Lung (tissue), 12 donors: ENCODE data around the gene BTNL2. TPM values are rescaled to one million over a fixed set of nuclear protein-coding genes. Genes with fewer than 3 reads are reported as not detected.
"Not testable (repeated sequence)": the region's sequence is repeated elsewhere in the genome, so short reads cannot be mapped to it uniquely, and the experiment has no call there.

Source experiments
- ATAC-seq: fragments of 200-7000 bp; cut with Tn5 transposase; one replicate; pipeline ENCODE4 v1.9.1; 2020; ENCODE audit warnings: moderate number of reproducible peaks; ENCODE audit not compliant: insufficient read depth, low FRiP score
- DNase-seq, 3 donors: peaks; one replicate each; pipeline ENCODE4 v3.0.0-alpha.2; 2013 to 2017
- H3K27ac ChIP-seq, 2 donors: one replicate each; pipeline ENCODE4 v1.5.1; 2013; ENCODE audit warnings: mild to moderate bottlenecking in 2 of 2, moderate library complexity in 2 of 2, control low read depth in 1 of 2, inconsistent platforms in 1 of 2, low read depth in 1 of 2, low read length in 1 of 2
- H3K27me3 ChIP-seq, 3 donors: one replicate each; pipeline ENCODE4 v1.5.1; 2013; ENCODE audit warnings: low read length in 2 of 3; ENCODE audit not compliant: control insufficient read depth in 3 of 3, insufficient read depth in 3 of 3
- H3K36me3 ChIP-seq, 4 donors: one replicate each; pipeline ENCODE4 v1.5.1; 2013; ENCODE audit warnings: low read length in 4 of 4, mild to moderate bottlenecking in 1 of 4, moderate library complexity in 1 of 4; ENCODE audit not compliant: control insufficient read depth in 4 of 4, insufficient read depth in 4 of 4
- H3K4me1 ChIP-seq, 5 donors: one replicate each; pipeline ENCODE4 v1.5.1; 2013; ENCODE audit warnings: low read length in 5 of 5, mild to moderate bottlenecking in 2 of 5, moderate library complexity in 1 of 5; ENCODE audit not compliant: control insufficient read depth in 5 of 5, insufficient read depth in 5 of 5
- H3K4me3 ChIP-seq: one replicate; pipeline ENCODE4 v1.5.1; 2013; ENCODE audit warnings: mild to moderate bottlenecking, control low read depth, moderate library complexity
- H3K9ac ChIP-seq, 2 donors: one replicate each; pipeline ENCODE4 v1.5.1; 2013; ENCODE audit warnings: low read length in 2 of 2, control low read depth in 1 of 2; ENCODE audit not compliant: insufficient read depth in 1 of 2
- H3K9me3 ChIP-seq, 4 donors: one replicate each; pipeline ENCODE4 v1.5.1; 2013; ENCODE audit warnings: low read length in 3 of 4, mild to moderate bottlenecking in 1 of 4, moderate library complexity in 1 of 4; ENCODE audit not compliant: control insufficient read depth in 4 of 4, insufficient read depth in 3 of 4
- WGBS, 2 donors: extraction: QIAGEN DNeasy Blood & Tissue Kit; methylation state at CpG; one replicate each; pipeline ENCODE4 v1.1.7; 2013; 5-methylcytosine and 5-hydroxymethylcytosine counted together
- polyA plus RNA-seq, 2 donors: library from polyadenylated mRNA; stranded (reverse); fragments of 200-250 nt; gene quantifications; one replicate each; pipeline ENCODE4 v1.2.1, GENCODE V29; 2013
- total RNA-seq, 2 donors: library from RNA; depleted of rRNA in 1 of 2; stranded (reverse); fragments of >200 nt in 1 of 2; gene quantifications; one replicate each; pipeline ENCODE4 v1.2.1, GENCODE V29; 2014 to 2021
- TF ChIP-seq, protein P1 (sequence below): IDR thresholded peaks from 2 replicates; pipeline ENCODE4 v1.5.1; 2012; ENCODE audit warnings: mild to moderate bottlenecking; ENCODE audit errors: control extremely low read depth, extremely low read depth
- donor health status: control.
- donor health status: control.
- donor health status: Bipolar disorder and iron deficiency.
- donor health status: healthy.
- donor health status: DM: yes; HTN: yes; CAD: no.

BTNL2 gene
- total and polyA plus RNA-seq, 4 donors, result not detected

DNA sequence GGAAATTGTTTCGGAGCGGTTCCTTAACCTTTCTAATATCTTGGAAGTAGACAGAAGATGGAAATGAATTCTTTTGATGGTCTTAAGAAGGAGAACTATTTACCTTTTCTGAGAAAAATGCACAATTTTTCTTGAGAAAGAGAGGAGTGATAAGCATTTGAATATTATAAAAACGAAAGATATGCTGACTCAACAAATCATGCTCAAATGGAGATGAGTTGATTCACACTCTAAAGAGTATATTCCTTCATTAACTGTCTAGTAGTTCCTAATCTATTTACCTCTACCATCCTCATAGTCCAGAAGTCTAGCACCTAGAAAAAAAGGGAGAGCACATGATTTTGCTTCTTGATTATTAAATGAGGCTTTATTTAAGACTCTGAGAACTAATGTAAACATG lies 39.3 kb downstream of the BTNL2 start:
- Histone ChIP-seq H3K27ac (no peak overlapping the region), H3K4me1 (no peaks in the 10 kb centered on the region), H3K9ac (no peak overlapping the region), H3K36me3 (no peaks in the 10 kb centered on the region), H3K27me3 (no peaks in the 10 kb centered on the region), H3K9me3 (no peaks in the 10 kb centered on the region), H3K4me3 (no peak overlapping the region)
- WGBS, 2 donors, result 90 to 91% methylated on average over 3 of the region's 3 CpGs
- TF ChIP-seq, protein P1, sequence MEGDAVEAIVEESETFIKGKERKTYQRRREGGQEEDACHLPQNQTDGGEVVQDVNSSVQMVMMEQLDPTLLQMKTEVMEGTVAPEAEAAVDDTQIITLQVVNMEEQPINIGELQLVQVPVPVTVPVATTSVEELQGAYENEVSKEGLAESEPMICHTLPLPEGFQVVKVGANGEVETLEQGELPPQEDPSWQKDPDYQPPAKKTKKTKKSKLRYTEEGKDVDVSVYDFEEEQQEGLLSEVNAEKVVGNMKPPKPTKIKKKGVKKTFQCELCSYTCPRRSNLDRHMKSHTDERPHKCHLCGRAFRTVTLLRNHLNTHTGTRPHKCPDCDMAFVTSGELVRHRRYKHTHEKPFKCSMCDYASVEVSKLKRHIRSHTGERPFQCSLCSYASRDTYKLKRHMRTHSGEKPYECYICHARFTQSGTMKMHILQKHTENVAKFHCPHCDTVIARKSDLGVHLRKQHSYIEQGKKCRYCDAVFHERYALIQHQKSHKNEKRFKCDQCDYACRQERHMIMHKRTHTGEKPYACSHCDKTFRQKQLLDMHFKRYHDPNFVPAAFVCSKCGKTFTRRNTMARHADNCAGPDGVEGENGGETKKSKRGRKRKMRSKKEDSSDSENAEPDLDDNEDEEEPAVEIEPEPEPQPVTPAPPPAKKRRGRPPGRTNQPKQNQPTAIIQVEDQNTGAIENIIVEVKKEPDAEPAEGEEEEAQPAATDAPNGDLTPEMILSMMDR, result no peak
- DNase-seq (no peak), ATAC-seq (no peak)

DNA sequence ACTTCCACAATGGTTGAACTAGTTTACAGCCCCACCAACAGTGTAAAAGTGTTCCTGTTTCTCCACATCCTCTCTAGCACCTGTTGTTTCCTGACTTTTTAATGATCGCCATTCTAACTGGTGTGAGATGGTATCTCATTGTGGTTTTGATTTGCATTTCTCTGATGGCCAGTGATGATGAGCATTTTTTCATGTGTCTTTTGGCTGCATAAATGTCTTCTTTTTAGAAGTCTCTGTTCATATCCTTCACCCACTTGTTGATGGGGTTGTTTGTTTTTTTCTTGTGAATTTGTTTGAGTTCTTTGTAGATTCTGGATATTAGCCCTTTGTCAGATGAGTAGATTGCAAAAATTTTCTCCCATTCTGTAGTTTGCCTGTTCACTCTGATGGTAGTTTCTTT lies 47.8 kb downstream of the BTNL2 start:
- not testable (repeated sequence) for H3K9me3 ChIP-seq, ATAC-seq, DNase-seq, H3K36me3 ChIP-seq, H3K27ac ChIP-seq, H3K4me3 ChIP-seq, H3K4me1 ChIP-seq, H3K9ac ChIP-seq, H3K27me3 ChIP-seq
- WGBS, 2 donors, result 60% methylated on average over 1 of the region's 1 CpG; no CpG with 5 or more reads in 1 of the 2 donors

DNA sequence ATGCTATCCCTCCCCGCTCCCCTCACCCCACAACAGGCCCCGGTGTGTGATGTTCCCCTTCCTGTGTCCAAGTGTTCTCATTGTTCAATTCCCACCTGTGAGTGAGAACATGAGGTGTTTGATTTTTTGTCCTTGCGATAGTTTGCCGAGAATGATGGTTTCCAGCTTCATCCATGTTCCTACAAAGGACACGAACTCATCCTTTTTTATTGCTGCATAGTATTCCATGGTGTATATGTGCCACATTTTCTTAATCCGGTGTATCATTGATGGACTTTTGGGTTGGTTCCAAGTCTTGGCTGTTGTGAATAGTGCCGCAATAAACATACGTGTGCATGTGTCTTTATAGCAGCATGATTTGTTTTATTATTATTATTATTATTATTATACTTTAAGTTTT lies 48.4 kb downstream of the BTNL2 start:
- not testable (repeated sequence) for H3K4me1 ChIP-seq, H3K9me3 ChIP-seq, H3K36me3 ChIP-seq, H3K9ac ChIP-seq, H3K27me3 ChIP-seq, H3K27ac ChIP-seq, DNase-seq, ATAC-seq, H3K4me3 ChIP-seq
- 71 to 95% methylated on average over 6 to 8 of the region's 8 CpGs for WGBS, 2 donors

DNA sequence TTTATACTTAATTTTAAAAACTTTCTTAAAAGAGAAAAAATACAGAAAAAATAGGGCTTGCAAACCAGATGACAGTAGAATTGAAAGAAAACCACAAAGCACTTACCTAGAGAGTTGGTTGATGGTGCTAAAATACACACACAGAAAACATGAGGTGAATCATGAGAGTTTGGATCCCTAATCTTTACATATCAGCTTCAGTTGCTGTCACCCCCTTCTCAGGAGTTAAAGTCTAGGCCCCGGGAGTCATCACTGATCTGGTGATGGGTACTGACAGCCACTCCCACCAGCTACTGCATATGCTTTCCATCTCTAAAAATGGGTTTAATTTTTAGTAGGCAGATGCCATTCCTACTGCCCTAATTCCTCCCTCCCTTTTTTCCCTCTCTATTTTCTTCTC lies 52.0 kb downstream of the BTNL2 start:
- H3K9me3 ChIP-seq, result no peaks in the 10 kb centered on the region
- DNase-seq (no peak), ATAC-seq (no peak)
- no peaks in the 10 kb centered on the region for H3K27me3 ChIP-seq
- no peak overlapping the region for H3K9ac ChIP-seq
- H3K27ac ChIP-seq, result no peak overlapping the region
- WGBS, 2 donors, result 66 to 88% methylated on average over 1 of the region's 1 CpG
- H3K4me1 ChIP-seq, result no peaks in the 10 kb centered on the region
- no peak overlapping the region for H3K4me3 ChIP-seq
- TF ChIP-seq, protein P1, result no peak
- no peaks in the 10 kb centered on the region for H3K36me3 ChIP-seq

DNA sequence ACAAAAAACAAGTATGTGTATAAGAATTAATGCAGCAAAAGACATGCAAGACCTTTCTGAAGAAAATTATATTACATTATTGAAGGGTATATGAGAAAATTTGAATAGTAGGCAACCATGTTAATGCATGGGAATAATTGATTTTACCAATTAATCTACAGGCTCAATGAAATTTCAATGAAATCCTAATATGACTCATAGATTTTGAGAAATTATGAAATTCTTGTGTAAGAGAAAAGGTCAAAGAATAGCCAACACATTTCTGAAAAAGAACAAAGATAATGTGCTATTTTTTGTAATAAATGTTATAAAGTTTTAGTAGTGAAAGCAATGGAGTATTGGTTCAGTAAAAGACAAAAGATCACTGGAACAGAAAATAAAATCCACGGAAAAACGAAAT lies 53.6 kb downstream of the BTNL2 start:
- Histone ChIP-seq H3K36me3 (no peaks in the 10 kb centered on the region), H3K4me1 (no peaks in the 10 kb centered on the region), H3K9me3 (no peaks in the 10 kb centered on the region), H3K4me3 (no peak overlapping the region), H3K9ac (no peak overlapping the region), H3K27me3 (no peaks in the 10 kb centered on the region), H3K27ac (no peak overlapping the region)
- WGBS, 2 donors, result 89 to 99% methylated on average over 2 of the region's 2 CpGs
- ATAC-seq (no peak), DNase-seq (no peak)
- TF ChIP-seq, protein P1, result no peak
